SK-N-SH treated with all-trans-retinoic acid at 6 μM for 48 hours (cell line): ENCODE measurements around the gene EPHB2.

Experiments
- ATAC-seq: fragments of 200-7000 bp; cut with Tn5 transposase; 3 replicates; pipeline ENCODE4 v1.9.1; 2020; ENCODE audit warnings: mild to moderate bottlenecking, moderate library complexity
- ARNTL ChIP-seq: fragments of 450-650 bp; formaldehyde crosslinking; IDR thresholded peaks from 2 replicates; pipeline ENCODE4 v1.5.0; 2020; ENCODE audit warnings: low read depth, mild to moderate bottlenecking, moderate library complexity, borderline replicate concordance
- BACH2 ChIP-seq: fragments of 250-450 bp; sonication (Bioruptor Pico); IDR thresholded peaks from 2 replicates; pipeline ENCODE4 v1.9.0; 2021; ENCODE audit warnings: mild to moderate bottlenecking, borderline replicate concordance
- CSDC2 ChIP-seq: fragments of 250-450 bp; sonication (Bioruptor Pico); IDR thresholded peaks from 2 replicates; pipeline ENCODE4 v1.5.0; 2020; ENCODE audit warnings: mild to moderate bottlenecking, moderate library complexity
- CSRNP3 ChIP-seq: fragments of 250-450 bp; sonication (Bioruptor Pico); IDR thresholded peaks from 2 replicates; pipeline ENCODE4 v1.5.1; 2021; ENCODE audit warnings: mild to moderate bottlenecking, moderate library complexity
- ESRRG ChIP-seq: fragments of 250-450 bp; sonication (Bioruptor Pico); IDR thresholded peaks from 2 replicates; pipeline ENCODE4 v1.6.1; 2021; ENCODE audit warnings: mild to moderate bottlenecking
- GLIS3 ChIP-seq: fragments of 250-450 bp; sonication (Bioruptor Pico); IDR thresholded peaks from 2 replicates; pipeline ENCODE4 v1.5.0; 2020; ENCODE audit warnings: mild to moderate bottlenecking, moderate library complexity
- ISL1 ChIP-seq: fragments of 250-450 bp; sonication (Bioruptor Pico); IDR thresholded peaks from 2 replicates; pipeline ENCODE4 v2.1.2; 2022; ENCODE audit warnings: mild to moderate bottlenecking, moderate library complexity
- OSR1 ChIP-seq: fragments of 250-450 bp; sonication (Bioruptor Pico); IDR thresholded peaks from 2 replicates; pipeline ENCODE4 v1.8.0; 2022; ENCODE audit warnings: moderate library complexity, mild to moderate bottlenecking, inconsistent platforms
- PATZ1 ChIP-seq: fragments of 250-450 bp; sonication (Bioruptor Pico); IDR thresholded peaks from 2 replicates; pipeline ENCODE4 v1.8.0; 2020; ENCODE audit warnings: mild to moderate bottlenecking, moderate library complexity, borderline replicate concordance
- POU6F1 ChIP-seq: fragments of 250-450 bp; sonication (Bioruptor Pico); IDR thresholded peaks from 2 replicates; pipeline ENCODE4 v1.8.0; 2021; ENCODE audit warnings: low read depth, mild to moderate bottlenecking, moderate library complexity, borderline replicate concordance
- RARB ChIP-seq: fragments of 250-450 bp; sonication (Bioruptor Pico); IDR thresholded peaks from 2 replicates; pipeline ENCODE4 v1.8.0; 2021; ENCODE audit warnings: mild to moderate bottlenecking, moderate library complexity
- SNAI2 ChIP-seq: fragments of 250-450 bp; sonication (Bioruptor Pico); IDR thresholded peaks from 2 replicates; pipeline ENCODE4 v1.5.0; 2020; ENCODE audit warnings: mild to moderate bottlenecking, moderate library complexity
- TOX ChIP-seq: fragments of 250-450 bp; sonication (Bioruptor Pico); IDR thresholded peaks from 2 replicates; pipeline ENCODE4 v1.8.0; 2021; ENCODE audit warnings: mild to moderate bottlenecking, moderate library complexity, borderline replicate concordance
- TSHZ2 ChIP-seq: fragments of 250-450 bp; sonication (Bioruptor Pico); IDR thresholded peaks from 2 replicates; pipeline ENCODE4 v1.5.0; 2020; ENCODE audit warnings: mild to moderate bottlenecking, moderate library complexity
- ZC3H10 ChIP-seq: fragments of 250-450 bp; sonication (Bioruptor Pico); IDR thresholded peaks from 2 replicates; pipeline ENCODE4 v1.5.1; 2021; ENCODE audit warnings: mild to moderate bottlenecking, moderate library complexity
- ZFP30 ChIP-seq: fragments of 450-650 bp; formaldehyde crosslinking; IDR thresholded peaks from 2 replicates; pipeline ENCODE4 v1.5.0; 2022; ENCODE audit warnings: mild to moderate bottlenecking, moderate library complexity
- ZNF565 ChIP-seq: fragments of 450-650 bp; formaldehyde crosslinking; conservative IDR thresholded peaks from 2 replicates; pipeline ENCODE4 v1.5.0; 2020; ENCODE audit warnings: low read depth, mild to moderate bottlenecking, moderate library complexity
- ZNF70 ChIP-seq: fragments of 450-650 bp; formaldehyde crosslinking; IDR thresholded peaks from 2 replicates; pipeline ENCODE4 v1.5.0; 2020; ENCODE audit warnings: mild to moderate bottlenecking, moderate library complexity
- ZNF8 ChIP-seq: fragments of 450-650 bp; formaldehyde crosslinking; IDR thresholded peaks from 2 replicates; pipeline ENCODE4 v1.5.0; 2020; ENCODE audit warnings: mild to moderate bottlenecking, moderate library complexity

The EPHB2 gene

GRCh38 chr1:22722901-22723550 lies 12.4 kb downstream of the EPHB2 start:
- TF ChIP-seq BACH2 (CRISPR knock-in tag) (no peak), ZNF565 (no peak), ARNTL (CRISPR knock-in tag) (no peak), ZNF70 (CRISPR knock-in tag) (no peak), ESRRG (CRISPR knock-in tag) (no peak), GLIS3 (no peak), CSDC2 (no peak), ZNF8 (CRISPR knock-in tag) (no peak), RARB (CRISPR knock-in tag) (no peak), TSHZ2 (no peak), ZFP30 (CRISPR knock-in tag) (no peak)
- no peak for ATAC-seq

GRCh38 chr1:22727873-22728272 lies 17.2 kb downstream of the EPHB2 start:
- no peak for ATAC-seq

More at GRCh38 chr1:22727873-22728272, 17.2 kb downstream of the EPHB2 start:
- no peak for TF ChIP-seq POU6F1 (CRISPR knock-in tag)
- TF ChIP-seq PATZ1 (CRISPR knock-in tag), result no peak
- no peak for TF ChIP-seq CSDC2
- no peak for TF ChIP-seq ARNTL (CRISPR knock-in tag)
- no peak for TF ChIP-seq ISL1
- TF ChIP-seq TOX (CRISPR knock-in tag), result no peak
- no peak for TF ChIP-seq CSRNP3
- TF ChIP-seq SNAI2, result no peak
- TF ChIP-seq BACH2 (CRISPR knock-in tag), result no peak
- TF ChIP-seq ZC3H10, result no peak
- TF ChIP-seq TSHZ2, result no peak
- TF ChIP-seq OSR1, result no peak
